GM10248 (cell line): ENCODE results near the gene MRPL16.

Source experiments
- CTCF ChIA-PET: fragments of 300-600 bp; sonication (Branson Sonifier 250); formaldehyde crosslinking; extraction: SDS; loops from one replicate; lab custom pipeline; 2021; ENCODE audit warnings: antibody characterized with exemption; lab: Yijun Ruan, JAX
- POLR2A ChIA-PET: fragments of 350-650 bp; sonication (Branson Sonifier 250); formaldehyde crosslinking; extraction: SDS; loops from one replicate; lab custom pipeline; 2020; ENCODE audit warnings: antibody characterized with exemption; lab: Yijun Ruan, JAX
- DNase-seq: peaks from one replicate; pipeline ENCODE4 v3.0.0; 2012; ENCODE audit errors: extremely low spot score
- CTCF ChIP-seq: IDR thresholded peaks from 2 replicates; pipeline ENCODE4 v1.5.1; 2012; ENCODE audit warnings: mild to moderate bottlenecking, low read depth; ENCODE audit errors: extremely low read depth, missing control alignments, control extremely low read depth

Gene MRPL16

GRCh38 chr11:59756558-59756840, 54.1 kb downstream of the MRPL16 start:
- CTCF ChIA-PET, result interaction anchor here (1.1 to 6.2 kb wide), 5 partner anchors 10 to 53 kb away, joined by 3 to 137 read pairs (median 14); partner anchors contain the start of gene MRPL16
- no peak for DNase-seq
- TF ChIP-seq CTCF, result no peak
- POLR2A ChIA-PET, result no interaction called here
